ENCODE data around the gene PLXNA4. TPM values are rescaled to one million over a fixed set of nuclear protein-coding genes. Genes with fewer than 3 reads are reported as not detected.

PLXNA4 gene
- total RNA-seq = 13.7 TPM

GRCh38 chr7:132575982-132576720 lies at the start of gene PLXNA4:
PLXNA4 (minus strand) TSS chr7:132576470; CDS start chr7:132508693, 67,777 bp downstream.

All from metanephros (tissue), 1 donor.